ENCODE data around the gene LHX1.

LHX1 gene

DNA sequence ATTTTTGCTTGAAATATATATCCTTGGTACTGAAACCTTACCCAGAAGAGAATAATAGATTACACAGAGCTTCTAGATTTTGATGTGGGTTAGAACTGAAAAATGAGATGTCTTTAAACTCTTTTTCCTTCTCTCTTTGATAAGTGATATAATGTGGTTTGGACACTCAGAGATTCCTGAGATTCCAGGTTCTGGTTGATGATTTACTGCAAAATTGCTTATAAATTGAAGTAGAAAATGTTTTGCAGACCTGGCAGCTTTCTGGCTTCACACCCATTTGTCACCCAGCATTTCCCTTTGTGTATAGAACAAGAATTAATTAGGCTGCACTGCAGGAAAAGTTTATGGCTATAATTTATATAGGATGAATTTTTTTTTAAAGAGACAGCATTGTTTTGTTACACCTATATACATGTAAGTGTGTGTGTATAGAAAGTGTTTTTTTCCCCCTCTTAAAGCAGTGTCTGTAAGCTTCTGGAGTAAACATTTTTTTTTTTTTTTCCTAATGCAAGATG lies 35.0 kb downstream of the LHX1 start:
- DNase-seq (ENCODE audit: low spot score): no peak

DNA sequence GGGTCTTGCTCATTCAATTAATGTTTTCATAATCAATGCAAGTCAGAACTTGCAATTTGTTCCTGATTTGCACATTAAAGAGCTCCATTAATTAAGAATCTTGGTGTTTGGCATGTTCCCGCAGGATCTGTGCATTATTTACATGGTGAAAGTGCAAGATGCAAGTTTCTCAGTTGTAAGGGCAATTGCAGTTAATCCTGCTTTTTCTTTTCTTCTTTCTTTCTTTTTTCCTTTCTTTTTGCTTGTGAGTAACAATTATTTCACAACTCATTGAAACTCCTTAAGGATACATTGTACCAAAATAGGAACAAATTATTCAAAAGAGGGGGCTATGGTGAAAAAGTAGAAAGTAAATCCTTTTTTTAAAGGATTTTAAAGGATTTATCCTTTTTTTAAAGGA lies 35.6 kb downstream of the LHX1 start:
- no peak for DNase-seq (ENCODE audit: low spot score)

- no peak for DNase-seq (ENCODE audit: low spot score)
These were observed 38.7 kb downstream of the LHX1 start for GRCh38 chr17:36975922-36976515.

DNA sequence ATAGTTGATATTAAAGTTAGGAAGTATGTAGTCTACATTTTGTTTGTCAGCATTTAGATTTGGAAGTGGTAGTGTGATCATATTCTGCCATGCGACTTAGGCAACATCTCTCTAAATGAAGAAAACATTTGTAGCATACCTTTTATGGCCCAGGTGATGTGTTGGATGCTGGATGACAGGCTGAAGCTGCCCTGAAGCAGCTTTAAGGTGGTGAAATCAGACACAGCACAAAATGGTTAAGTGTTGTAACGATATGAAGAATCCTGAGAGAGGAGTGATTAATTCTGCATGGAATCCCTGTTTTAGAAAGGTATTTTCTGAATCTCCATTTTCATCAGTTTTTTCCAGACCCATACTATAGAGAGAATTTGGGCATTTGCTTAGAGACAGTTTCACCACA lies 39.8 kb downstream of the LHX1 start:
- DNase-seq (ENCODE audit: low spot score): no peak

DNA sequence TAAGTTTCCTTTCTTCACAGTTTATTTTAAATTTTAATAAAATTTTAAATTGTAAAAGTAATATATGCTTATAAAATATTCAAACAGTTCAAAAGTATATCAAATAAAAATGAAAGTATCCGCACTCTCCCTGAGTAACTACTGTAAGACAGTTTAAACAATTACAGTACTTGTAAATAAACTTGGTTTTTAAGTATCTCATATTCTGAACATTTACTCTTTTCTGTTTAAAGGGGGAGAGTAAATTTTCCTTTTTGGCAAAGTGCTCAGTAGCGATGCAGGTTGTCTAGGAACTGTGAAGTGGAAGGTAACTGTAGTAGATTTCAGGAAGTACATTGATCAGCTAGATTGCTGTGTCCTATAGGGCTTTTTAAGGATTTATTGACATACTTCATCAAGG lies 40.3 kb downstream of the LHX1 start:
- DNase-seq (ENCODE audit: low spot score): no peak

DNA sequence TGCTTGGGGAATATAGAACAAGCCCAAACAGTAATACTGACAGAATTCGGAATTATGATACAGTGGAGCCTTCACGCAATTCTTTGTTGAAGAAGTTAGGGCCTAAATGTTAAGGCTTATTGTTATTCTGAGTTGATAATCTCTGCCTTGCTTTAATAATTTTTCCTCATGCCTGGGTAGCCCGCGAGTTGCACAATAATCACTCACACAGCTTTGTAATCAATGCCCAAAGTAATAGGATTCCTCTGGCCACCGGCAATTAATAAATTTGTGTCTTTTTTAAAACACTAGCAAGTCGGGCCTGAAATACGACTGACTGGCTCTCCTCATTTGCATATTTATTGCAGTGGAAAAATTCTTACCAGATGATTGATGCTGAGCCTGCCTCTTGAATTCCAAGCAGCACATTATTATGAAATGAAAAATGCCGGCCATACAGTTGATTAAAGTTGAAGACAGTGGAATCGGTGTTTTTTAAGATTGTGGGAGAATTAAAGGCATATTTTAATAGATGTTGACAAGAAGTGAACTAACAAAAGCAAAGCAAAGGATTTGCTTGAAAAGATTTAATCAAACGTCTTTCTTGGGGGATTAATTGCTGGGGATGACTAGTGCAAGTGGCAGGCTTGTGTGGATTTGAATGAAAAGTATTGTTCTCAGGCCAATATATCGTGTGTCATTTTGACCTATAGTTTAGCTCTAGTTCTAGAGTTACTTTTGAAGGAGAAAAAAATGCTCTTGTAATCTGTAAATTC lies 41.7 kb downstream of the LHX1 start:
- DNase-seq (ENCODE audit: low spot score): no peak

DNA sequence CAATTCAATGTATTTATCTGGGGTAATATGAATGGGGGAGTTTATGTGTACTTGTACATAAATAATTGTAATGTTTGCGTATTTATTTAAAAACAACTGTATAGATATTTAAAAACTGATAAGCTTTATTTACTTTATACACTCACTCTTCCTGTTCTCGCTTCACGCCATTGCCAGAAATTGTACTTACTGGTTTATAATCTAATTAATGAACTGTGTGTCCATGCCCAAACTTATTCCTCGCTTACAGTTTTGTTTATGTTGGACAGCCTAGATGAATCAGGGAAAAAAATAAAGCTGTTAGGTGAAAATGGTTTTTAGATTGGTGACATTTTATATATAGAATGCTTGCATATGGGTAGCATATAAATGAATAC lies 42.3 kb downstream of the LHX1 start:
- no peak for DNase-seq (ENCODE audit: low spot score)

DNA sequence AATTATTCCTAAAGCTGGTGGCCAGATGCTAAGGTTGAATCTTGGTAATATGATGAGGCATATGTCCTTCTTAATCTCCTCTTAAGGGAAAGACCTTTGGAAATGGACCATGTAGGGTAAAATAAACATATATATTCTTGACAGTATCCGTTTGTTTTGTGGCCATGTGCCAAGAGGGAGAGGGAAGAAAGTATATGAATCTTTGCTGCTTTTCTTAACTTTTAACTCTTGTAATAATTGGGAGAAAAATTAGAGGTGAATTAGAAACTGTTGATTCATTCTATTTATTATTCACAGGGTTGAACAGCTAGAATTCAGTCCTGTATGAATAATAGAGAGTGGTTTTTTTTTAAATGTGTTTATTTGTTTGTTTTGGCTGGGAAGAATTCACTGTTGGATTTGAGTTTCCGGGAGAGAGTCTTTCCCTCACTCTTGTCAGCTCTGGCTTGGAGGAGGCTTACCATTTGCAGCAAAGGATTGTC lies 43.0 kb downstream of the LHX1 start:
- DNase-seq (ENCODE audit: low spot score): no peak

DNA sequence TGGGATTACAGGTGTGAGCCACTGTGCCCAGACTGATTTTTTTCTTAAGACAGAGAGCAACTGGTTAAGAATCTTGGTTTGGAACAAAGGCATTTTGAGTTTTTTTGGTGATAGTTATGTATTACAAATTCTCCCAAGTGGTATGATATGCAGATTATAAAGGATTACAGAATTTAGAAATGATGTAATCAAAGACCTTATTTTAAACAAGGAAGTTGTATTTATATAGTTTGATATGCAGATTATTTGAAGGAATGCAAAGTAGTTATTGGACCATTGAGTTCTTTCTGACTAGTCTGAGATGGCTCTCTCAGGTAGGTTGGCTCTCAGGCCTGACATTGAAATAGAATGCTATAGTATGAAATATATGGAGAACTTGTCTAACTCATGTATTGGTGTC lies 46.3 kb downstream of the LHX1 start:
- DNase-seq (ENCODE audit: low spot score): no peak

DNA sequence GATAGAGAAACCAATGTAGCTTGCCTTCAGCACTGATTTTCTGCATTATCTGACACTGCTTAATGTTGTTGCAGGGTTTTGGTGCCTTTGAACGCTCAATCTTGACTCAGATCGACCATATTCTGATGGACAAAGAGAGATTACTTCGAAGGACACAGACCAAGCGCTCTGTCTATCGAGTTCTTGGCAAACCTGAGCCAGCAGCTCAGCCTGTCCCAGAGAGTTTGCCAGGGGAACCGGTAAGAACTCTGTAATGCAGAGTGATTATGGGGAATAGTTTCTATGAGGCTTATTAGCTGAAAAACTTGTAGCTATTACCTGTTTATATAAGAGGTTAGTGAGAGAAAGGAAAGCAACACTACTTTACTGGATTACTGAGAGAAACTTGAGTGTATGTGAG lies 51.9 kb downstream of the LHX1 start:
- DNase-seq (ENCODE audit: low spot score): no peak

DNA sequence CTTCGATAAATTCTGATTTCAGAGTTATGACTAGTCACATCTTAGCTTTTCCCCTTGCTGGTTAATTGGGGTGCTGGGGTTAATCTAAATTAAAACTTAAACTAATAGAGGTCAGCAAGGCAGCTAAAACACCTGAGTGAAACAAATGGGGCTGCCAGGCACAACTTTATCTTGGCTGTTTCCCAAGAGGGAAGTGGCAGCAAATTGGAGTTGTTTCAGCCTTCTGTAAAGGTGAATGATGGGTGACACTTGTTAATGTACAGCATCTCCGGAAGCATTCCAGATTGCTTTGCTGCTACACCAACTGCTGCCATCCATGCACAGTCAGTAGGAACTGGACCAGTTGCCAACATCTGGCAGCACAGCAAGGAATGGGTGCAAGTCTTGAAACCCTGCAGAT lies 55.4 kb downstream of the LHX1 start:
- DNase-seq (ENCODE audit: low spot score): no peak

DNA sequence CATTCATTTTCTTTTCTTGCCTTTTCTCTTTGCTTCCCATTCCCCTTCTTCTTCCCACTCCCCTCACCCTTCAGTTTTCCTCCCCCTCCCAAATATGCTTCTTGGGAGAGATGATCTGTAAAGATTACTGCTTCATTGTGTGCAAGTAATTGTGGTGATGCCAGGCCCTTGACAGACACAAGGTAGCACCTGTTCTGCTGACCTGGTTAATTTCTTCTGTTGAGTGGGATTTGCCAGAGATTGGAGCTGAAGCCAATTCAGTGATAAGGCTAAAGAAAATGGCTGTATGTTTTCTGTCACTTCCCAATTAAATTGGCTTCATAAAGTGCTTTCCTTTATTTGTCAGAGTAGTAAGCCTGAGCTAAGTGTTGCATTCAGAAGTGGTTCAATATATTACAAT lies 56.0 kb downstream of the LHX1 start:
- DNase-seq (ENCODE audit: low spot score): no peak

Measured in Ammon's horn (tissue), 1 donor.